GM21737 (cell line): ENCODE results near the gene HACD2.
A peak's percentile ranks its signal among the peaks of the same experiment; 100 is the strongest.

Experiments used
- ATAC-seq: cut with Tn5 transposase; IDR thresholded peaks from one replicate; pipeline ENCODE4 v1.9.1; 2021; ENCODE audit warnings: mild to moderate bottlenecking, moderate library complexity; ENCODE audit not compliant: unreplicated experiment

Gene HACD2, protein sequence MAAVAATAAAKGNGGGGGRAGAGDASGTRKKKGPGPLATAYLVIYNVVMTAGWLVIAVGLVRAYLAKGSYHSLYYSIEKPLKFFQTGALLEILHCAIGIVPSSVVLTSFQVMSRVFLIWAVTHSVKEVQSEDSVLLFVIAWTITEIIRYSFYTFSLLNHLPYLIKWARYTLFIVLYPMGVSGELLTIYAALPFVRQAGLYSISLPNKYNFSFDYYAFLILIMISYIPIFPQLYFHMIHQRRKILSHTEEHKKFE

DNA sequence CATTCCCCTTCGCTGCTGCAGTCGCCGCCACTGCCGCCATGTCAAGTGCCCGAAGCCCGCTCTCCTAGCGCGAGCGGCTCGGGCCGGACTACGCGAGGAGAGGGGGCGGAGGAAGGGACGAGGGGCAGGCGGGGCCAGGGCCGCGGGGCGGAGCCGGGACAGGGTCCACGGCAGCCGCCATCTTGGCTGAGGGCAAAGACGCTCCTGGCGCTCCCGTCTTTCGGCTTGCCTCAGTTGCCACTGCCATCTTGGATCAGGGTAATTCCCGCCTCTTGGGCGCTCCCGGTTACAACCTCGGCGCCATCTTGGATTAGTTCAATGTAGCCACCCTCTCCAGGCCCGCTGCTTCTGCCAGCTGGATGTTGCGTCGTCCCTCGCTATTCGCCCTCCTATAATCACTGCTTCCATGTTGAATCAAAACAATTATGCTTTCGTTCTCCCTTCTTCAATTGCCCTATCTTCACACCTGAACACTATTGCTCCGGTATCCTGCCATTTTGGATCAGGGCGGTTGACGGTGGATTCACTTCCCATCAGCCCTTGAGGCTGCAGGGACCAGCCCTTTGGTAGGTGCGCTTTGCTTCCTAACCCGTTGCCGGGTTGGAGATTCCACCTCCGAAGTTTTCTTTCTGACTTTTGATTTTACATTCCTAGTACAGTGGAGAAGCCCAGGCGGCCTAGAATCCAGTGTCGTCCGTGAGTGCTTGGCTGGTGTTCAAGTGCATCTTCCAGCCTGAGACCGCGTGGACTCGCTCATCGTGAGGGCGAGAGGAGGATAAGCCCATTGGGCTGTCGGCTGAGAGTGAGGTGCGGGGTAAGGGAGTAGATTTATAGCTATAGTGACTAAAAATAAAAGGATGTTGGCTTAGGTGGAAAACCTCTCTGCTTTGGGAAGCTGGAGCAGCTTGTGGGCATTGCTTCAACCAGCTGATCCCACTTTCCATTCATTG is at the start of gene HACD2:
Gene HACD2 (minus strand): TSS at position 66 of the 950 bp plus-strand sequence. CDS start 26 bp downstream, at position 40.
- peak; percentile 90 for ATAC-seq

DNA sequence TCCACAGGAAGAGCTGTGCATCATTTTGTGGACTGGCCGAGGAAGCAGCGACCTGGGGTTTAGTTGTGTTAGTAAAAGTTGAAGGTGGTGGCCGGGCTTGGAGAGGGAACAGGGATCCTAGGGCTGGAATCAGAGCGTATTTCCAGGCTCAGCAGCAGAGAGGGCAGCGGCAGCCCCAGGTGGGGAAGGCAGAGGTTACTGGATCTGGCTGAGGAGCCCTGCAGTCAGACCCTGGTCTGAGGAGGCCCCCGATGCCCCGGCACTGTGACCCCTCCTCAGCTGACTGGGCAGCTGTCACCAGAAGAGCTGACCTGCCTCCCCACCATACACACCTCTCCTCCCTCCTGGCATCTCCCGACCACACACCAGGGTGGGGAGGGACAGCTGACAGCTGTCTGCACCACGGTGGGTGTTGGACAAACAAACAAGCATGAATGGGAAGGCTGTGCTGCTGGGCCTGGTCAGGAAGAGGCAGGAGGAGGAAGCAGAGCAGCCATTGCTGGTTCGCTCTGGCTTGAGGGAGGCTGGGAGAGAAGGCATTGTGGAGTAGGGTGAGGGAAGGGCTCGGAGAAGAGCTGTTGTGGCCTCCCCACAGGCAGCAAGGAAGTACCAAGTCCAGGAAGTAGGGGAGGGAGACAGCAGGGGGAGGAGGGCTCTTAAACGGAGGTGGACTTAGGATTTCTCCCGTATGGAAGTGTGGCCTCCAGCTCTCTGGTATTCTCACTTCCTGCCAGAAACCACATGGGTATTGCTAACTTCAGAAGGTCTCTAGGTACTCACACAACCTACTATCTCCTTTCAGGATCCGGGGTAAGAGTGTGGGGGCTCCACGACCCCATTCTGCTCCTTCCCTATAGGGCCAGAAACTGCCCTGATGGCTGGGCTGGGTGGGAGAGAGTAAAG is 49.5 kb upstream of the HACD2 start:
- no peak for ATAC-seq

DNA sequence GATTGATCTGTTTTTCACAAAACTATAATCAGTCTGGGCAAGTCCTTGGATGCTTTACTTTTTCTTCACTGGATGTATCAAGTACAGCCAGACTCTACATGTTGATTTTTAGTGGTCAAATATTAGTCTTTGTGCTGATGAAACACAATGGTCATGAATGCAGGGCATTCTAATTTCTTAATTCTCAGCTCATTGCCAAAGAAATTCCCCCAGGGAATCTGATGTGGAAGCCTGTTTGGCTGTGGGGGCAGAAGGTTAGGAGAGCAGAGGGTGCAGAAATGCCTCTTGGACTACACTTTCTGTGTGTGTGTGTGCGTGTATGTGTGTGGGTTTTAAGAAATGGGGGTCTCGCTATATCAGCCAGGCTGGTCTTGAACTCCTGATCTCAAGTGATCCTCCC is 48.7 kb upstream of the HACD2 start:
- ATAC-seq = no peak

DNA sequence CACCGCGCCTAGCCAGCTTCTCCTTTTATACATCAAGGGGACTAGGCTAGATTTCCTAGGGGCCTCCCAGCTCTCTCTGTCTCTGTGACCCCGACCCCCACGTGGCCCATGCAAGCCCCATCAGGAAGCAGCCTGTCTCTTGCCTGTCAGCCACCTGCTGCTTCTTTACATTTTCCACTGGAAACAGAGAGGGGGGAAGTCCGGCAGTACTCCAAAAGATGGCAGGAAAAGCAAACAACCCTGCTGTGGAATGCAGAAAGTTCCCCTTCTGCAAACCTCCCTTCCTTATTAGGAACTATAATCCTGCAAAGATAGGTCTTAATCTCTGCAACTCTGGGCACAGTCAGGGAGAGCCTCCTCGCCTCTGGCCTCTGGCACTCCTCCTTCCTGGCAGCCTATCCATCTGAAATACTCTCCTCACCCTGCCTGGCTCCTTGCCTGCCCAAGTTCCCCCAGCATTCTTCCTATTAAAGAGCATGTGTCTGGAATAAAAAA is 47.4 kb upstream of the HACD2 start:
- no peak for ATAC-seq

DNA sequence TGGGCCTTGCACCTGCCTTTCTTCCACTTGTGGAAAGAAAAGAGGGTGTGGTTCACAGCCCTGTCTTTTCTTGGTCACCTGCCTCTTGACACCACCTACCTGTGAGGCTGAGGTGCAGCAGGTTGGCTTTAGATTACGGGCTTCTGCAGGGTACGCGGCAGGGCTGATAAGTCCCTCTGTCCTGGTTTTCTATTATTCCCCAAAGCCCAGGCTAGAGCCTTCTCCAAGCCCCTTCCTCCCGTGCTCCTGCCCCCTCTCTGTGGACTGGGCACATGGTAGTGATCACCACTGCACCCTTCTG is 44.8 kb upstream of the HACD2 start:
- ATAC-seq = no peak

DNA sequence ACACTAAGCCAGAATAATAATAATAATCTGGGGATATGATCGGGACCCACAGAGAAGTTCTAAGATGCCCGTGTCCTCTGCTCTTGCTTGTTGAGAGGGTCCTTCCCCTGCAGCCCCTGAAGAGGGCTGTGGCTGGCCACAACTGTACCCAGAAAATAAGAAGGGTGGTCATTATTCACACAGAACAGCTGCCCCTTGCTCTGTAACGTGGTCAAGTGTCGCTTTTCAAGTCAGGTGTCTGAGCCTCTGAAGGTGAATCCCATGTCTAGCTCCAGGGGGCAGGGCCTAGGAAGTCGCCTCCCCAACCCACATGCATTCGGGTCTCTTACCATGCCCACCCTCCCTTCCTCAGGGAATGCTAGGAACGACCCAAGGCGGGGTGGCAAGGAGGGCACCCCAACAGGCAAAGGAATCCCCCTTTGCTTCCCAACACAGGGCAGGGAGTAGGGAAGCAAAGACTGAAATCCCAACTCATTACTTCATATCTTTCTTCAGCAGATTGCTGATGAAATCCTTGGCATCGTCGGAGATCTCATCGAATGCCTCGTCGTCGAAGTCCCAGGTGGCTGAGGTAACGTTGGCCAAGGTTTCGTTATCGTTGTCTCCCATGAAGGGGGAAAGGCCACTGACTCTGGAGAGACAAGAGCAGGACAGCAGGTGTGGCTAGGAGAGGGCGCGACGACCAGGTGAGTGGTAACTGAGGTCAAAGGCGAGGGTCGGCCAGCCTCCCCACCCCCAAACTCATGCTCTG is 44.3 kb upstream of the HACD2 start:
- ATAC-seq = no peak

DNA sequence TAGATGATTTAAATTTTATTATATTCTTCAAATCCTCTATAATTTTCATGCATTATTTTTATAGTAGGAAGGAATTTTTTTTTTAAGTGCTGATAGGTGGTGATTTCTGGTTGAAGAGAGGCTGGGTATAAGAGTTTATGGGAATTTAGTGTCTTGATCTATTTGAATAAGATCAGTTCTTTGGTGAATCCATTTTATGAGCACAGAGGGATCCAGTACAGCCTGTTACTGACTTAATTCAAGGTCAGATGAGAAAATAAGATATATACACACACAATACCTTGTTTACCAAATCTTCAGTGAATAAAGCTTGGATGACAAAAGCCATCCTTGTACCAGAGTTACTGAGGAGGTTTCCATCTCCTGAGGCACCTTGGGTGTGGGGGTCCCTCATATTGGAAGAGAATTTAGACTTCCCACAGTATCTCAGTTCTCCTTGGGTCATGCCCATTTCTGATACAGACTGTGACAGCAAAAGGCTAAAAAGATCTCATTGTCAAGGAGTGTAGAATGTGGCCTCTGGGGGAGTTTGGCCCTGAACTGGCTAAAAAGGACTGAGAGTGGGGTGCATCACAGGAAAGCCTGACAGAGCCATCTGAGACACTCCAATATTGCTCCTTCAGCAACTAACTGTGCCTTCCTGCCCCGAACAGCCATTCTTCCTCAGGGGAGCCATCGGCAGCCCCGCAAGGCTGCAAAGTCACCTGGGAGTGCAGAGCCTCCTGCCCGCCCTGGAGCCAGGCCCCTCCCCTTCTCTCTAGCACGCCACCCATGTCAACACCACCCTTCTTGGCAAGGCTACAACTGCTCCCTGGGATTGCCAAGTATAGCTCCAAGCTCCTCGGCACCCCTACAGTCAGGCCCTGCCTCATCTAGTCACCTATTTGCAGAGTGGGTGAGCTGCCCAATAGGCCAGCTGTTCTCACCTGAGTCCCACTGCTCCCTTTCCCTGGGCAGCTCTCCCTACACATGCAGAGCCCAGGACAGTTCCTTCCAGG is 43.1 kb upstream of the HACD2 start:
- no peak for ATAC-seq

DNA sequence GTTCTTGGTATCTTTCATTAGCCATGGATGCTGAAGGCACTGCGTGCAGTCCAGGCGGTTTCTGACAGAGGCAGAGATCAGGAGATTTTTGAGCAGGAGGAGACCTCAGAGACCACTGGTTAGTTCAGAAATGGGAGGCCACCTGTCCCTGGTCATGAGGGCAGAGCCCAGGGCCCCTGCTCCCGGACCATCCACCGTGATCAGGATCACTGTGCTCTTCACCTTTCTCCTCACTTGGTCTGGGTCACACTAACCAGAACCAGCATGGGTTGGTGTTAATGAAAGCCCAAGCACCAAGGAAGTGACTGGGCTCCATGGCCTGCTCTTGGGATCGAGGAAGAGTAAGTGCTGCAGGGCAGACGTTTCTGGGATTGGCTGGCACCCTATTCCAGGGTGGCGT is 42.0 kb upstream of the HACD2 start:
- ATAC-seq = no peak

DNA sequence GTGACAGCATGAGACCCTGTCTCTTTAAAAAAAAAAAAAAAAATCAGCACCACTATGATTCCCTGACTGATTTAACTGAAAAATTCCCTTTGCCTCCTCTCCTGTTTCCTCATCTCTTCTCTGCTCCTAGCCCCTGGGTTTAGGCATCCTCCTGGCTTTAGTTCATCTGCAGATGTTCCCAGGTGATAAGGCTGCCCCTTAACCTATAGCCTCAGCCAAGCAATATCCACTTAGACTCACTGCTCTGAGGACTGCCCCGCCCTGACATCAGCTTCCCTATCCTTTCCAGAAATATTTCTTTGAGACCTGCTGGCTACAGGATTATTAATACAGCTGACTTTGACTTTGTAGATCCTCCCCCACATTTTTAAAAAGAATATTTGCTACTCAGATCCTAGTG is 39.4 kb upstream of the HACD2 start:
- no peak for ATAC-seq

DNA sequence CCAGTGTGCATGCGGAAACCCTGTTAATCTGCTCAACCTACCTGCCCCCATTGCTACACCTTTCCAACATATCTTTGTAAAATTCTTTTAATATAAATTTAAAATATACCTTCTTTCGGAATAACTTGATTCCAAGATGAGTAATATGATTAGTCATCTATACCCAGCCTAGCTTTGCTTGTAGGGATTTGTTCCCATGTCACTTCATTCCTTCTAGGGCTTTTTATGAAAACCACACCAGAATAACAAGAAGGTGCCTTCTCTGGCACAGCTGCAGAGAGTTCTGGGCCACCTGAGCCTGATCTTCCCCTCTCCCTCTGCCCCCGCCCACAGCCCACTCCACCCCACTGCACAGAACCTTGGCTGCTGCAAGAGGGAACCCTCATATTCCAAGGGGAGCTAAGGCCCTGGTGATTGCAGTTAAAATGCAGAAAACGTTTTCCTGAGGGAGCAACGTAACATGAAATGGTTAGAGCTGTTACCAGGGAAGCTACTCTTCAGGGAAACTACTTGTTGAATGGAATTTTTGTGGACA is 38.6 kb upstream of the HACD2 start:
- no peak for ATAC-seq

DNA sequence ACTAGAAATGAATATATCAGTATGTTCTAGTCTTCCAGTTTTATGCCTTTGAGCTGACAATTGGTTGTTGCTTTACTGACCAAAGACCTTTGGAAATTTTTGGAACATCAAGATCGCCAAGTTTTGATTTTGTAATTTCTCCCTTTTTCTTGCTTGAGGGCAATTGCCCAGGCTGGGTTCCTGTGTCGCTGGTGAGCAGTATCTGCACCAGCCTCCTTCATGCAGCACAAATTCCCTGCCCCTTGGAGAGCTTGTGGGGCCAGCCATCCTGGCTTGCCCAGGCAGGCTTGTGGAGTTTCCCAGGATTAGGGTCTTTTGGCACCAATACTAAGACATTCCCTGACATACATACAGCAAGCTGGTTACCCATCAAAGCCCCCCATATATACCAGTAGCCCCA is 37.9 kb upstream of the HACD2 start:
- ATAC-seq = no peak

DNA sequence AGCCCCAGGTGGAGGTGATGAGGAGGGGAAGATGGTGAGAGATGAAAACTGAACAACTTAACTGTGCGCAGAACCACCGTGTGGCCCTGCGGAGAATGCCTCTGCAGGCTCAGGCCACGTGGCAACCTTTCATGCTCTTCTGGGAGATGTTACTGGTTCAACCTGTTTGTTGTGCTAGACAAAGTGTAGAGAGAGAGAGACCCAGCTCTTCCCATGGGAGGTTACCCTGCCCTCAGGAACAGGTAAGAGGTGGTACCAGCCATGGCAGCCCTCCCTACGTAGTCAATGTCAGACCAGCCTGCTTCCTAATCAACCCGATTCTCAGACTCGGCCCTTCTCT is 37.0 kb upstream of the HACD2 start:
- no peak for ATAC-seq

DNA sequence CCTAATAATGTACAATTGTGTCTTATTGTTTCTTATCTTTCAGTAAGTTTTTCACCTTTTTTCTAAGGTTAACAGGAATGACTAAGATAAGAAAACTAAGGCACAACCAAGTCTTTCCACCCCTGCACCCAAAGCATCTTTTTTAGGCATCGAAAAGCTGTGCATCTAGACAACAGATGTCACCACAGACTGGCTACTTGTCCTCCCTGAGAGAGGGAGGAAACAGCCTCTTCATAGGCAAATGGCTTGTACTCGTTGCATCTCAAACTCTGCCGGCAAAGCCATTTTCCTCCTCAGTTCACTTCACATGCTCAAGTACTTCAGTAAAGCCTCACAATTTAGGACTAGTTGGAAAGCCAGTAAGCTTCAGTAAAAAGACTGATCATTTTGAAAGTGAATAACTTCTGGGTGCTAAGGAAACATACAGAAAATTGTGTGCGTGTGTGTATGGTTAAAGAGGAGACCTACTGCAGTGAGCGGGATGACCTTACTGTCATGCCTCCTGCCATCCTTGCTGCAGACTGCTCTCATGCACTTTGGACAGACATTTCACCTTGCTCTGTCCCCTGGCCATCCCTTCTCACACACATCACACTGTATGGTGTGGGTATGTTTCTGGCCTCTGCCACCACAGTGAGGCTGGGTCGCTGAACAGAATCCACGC is 36.5 kb upstream of the HACD2 start:
- ATAC-seq = no peak

DNA sequence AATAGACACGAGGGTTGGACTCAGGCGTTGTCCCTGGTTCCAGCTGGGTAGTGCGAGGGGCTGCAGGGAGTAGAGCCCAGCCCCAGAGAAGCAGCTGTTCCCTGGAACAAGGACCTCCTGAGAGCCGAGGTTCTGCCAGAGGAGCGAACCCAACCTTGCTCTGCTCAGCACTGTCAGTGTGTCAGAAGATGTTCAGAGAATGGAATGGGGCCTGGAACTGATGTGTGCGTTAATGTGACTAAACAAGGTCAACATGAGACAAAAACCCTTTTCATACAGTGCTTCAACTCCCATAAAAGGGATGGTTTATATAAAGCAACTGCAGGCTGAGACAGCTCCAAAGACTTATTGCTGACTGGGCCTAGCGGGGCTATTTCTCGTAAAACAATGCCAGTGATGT is 35.5 kb upstream of the HACD2 start:
- no peak for ATAC-seq

DNA sequence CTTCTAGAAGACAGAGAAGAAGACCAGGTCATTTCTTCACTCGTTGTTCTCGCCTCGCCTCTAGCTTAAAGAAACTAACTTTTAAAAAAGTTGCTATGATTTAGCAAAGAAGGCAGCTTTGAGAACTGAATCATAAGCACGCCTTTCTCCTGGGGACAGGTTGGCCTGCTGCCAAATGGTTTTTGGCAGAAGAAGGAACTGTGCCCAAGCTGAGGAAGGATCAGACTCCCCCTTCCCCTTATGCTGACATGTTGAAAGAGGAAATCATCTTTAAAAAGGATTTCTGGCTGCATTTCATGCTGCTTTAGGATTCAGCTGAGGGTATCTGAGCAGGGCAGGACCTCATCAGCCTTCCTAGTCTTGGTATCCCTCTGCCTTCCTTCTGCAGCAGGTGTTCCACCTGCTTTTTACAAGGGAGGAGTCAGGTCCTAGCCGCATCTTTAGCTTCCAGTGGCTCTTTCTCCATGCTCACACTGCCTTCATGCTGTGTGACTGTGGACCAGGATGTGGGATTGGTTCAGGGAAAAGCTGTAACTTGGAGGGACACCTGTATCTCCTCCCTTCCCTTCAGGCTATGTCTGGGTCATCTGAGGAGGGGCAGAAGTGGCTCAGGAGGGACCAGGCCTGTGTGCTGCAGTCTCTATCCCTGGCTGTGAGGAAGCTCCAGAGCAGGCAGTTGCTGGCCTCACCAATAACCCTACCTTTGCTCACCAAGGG is 34.1 kb upstream of the HACD2 start:
- no peak for ATAC-seq

DNA sequence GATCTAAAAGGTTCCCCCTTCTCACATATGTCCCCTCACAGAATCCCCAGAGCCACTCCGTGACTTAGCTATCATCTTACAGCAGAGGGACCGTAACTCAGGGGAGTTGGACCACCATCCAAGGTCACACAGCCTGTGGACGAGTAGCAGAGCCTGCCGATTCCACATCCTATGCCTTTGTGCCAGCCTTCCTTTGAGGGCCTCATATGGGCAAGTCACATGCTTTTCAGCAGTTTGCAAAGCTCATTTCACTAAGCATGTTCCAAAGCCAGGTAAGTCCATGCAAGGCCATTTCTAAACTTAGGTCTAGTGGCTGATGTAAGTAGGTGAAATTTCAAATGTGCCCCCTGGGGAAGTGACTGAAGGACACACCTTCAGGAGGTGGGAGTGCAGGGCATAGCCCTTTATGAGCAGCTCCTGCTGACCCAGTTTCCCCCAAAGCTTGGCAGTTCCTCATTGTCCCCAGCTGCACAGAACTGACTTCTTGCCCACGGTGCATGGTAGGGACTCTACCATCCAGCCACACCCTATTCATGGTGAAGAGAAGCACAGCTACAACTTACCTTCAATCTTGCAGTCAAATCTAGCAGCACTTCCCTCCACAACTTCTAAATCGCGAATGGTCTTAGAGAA is 33.3 kb upstream of the HACD2 start:
- no peak for ATAC-seq

DNA sequence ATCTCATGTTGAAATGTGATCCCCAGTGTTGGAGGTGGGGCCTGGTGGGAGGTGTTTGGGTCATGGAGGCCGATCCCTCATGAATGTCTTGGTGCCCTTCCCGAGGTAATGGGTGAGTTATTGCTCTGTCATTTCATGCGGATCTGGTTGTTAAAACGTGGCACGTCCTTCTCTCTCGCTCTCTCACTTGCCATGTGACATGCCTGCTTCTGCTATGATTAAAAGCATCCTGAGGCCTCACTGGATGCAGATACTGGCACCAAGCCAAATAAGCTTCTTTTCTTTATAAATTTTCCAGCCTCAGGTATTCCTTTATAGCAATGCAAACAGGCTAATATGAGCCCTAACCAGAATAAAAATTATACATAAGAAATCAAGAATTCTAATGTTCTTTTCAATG is 31.7 kb upstream of the HACD2 start:
- ATAC-seq = no peak

DNA sequence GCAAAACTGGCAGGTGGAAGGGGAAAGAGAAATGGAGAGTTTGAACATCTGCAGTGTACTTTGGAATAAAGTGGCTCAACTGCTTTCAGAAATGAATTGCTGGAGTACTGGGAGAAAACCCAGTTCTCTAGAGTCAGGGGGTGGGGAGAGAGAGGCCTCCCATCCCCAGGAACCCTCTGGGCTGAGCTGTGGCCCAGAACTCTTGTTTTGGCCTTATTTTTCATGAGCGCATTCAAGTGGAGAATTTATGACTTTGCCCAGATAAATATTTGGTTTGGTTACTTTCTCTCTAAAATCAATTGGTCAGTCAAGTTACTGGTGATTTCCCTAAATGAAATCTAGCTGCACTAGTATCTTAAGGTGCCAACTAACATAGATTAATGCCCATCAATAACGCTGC is 28.7 kb upstream of the HACD2 start:
- no peak for ATAC-seq
